Measurements from ENCODE around the gene MYO5A. TPM values are rescaled to one million over a fixed set of nuclear protein-coding genes. Genes with fewer than 3 reads are reported as not detected.

MYO5A gene
- total RNA-seq, 1 experiment from 2014 or later = 29.2 TPM

DNA sequence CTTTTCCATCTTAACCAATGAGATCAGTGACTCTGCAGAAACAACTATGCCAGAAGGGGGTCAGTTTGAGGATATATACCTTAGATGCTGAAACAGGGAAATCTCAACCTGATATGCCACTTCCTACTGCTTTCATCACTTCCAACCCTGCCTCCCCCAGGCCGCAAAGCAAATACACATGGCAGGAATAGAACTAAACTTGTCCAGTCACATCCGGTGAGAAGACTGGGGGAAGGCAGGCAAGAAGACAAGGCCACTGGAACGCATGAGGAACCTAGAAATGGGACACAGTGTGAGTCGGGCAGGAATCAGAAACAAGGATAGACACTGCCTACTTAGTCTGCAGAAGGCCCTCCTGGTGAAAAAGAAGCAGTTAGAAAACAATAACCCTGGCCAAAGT lies 90.6 kb downstream of the MYO5A start (continued):
- TF ChIP-seq FOXP1 (CRISPR knock-in tag; IDR thresholded peaks at IDR 0.05; ENCODE audit: borderline replicate concordance) (no peak), ZNF423 (CRISPR knock-in tag; IDR thresholded peaks at IDR 0.05) (no peak), ZNF263 (CRISPR knock-in tag; IDR thresholded peaks at IDR 0.05; ENCODE audit: low read depth) (no peak)
- TF ChIP-seq, protein P1, sequence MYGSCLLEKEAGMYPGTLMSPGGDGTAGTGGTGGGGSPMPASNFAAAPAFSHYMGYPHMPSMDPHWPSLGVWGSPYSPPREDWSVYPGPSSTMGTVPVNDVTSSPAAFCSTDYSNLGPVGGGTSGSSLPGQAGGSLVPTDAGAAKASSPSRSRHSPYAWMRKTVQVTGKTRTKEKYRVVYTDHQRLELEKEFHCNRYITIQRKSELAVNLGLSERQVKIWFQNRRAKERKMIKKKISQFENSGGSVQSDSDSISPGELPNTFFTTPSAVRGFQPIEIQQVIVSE (CRISPR knock-in tag; IDR thresholded peaks at IDR 0.05; ENCODE audit: borderline replicate concordance) = no peak

DNA sequence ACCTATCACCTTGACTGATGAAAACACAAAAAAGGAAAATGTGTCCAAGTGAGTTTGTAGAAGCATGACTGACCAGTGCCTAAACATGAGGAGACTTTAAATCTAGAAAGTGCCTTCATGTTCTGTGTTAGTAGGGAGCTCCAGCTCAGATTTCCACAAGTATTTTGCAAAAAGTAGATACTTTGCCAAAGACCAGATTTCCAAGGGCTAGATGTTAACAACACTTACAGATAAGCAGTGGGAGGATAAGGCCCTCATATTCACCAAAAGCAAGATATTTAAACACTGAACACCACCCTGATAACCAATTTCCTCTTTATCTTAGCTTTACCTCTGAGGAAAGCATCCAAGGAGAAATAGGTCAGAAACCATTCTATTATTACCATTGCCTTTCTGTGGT lies 91.0 kb downstream of the MYO5A start:
- Mint-ChIP-seq H3K36me3 (0 out of 2 replicates have a peak, but pooled peaks cover 4% of the 10 kb centered on the region), H3K27ac (no peak overlapping the region), H3K4me1 (peaks cover 19% of the 10 kb centered on the region), H3K9me3 (peaks cover 7% of the 10 kb centered on the region), H3K27me3 (ENCODE audit: low read depth) (no peaks in the 10 kb centered on the region; the same call in 1 of the 2 replicates), H3K4me3 (no peak overlapping the region)
- ChIA-PET CTCF (no interaction called here), POLR2A (interaction anchor here (0.7 kb wide), 1 partner anchor 22 kb away, joined by 6 read pairs; no protein-coding TSS in a partner anchor)
- no peak for TF ChIP-seq TP53 (CRISPR knock-in tag; IDR thresholded peaks at IDR 0.05)
- TF ChIP-seq, protein P2, sequence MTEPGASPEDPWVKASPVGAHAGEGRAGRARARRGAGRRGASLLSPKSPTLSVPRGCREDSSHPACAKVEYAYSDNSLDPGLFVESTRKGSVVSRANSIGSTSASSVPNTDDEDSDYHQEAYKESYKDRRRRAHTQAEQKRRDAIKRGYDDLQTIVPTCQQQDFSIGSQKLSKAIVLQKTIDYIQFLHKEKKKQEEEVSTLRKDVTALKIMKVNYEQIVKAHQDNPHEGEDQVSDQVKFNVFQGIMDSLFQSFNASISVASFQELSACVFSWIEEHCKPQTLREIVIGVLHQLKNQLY (CRISPR knock-in tag; IDR thresholded peaks at IDR 0.05) = no peak
- DNase-seq (ENCODE audit: low spot score) (no peak), ATAC-seq (no peak)

DNA sequence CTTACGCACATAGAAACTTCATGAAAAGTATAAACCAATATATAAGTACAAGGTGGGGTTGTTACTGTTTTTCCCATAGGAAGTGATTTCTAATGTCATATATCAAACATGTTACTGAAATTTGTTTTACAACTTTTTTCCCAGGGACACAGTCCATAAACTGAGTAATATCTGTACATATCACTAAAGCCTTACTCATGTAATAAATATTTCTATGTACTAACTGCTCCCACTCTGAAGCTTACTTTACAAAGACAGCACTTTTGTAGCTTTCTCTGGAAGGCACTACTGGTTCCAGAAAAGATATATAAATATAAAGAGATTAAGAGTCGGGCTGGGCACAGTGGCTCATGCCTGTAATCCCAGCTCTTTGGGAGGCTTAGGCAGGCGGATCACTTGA lies 91.7 kb downstream of the MYO5A start:
- H3K36me3 Mint-ChIP-seq = 0 out of 2 replicates have a peak, but pooled peaks cover 4% of the 10 kb centered on the region
- no peak overlapping the region for H3K4me3 Mint-ChIP-seq
- no peaks in the 10 kb centered on the region for H3K27me3 Mint-ChIP-seq (ENCODE audit: low read depth)
- ATAC-seq (no peak), DNase-seq (ENCODE audit: low spot score) (no peak)
- no peak overlapping the region for H3K27ac Mint-ChIP-seq
- peaks cover 19% of the 10 kb centered on the region for H3K4me1 Mint-ChIP-seq
- peaks cover 7% of the 10 kb centered on the region for H3K9me3 Mint-ChIP-seq
- ChIA-PET POLR2A (no interaction called here), CTCF (no interaction called here)
- no peak for TF ChIP-seq ZNF232 (CRISPR knock-in tag; IDR thresholded peaks at IDR 0.05)
- TF ChIP-seq, protein P3, sequence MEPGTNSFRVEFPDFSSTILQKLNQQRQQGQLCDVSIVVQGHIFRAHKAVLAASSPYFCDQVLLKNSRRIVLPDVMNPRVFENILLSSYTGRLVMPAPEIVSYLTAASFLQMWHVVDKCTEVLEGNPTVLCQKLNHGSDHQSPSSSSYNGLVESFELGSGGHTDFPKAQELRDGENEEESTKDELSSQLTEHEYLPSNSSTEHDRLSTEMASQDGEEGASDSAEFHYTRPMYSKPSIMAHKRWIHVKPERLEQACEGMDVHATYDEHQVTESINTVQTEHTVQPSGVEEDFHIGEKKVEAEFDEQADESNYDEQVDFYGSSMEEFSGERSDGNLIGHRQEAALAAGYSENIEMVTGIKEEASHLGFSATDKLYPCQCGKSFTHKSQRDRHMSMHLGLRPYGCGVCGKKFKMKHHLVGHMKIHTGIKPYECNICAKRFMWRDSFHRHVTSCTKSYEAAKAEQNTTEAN (CRISPR knock-in tag; IDR thresholded peaks at IDR 0.05) = no peak
- no peak for TF ChIP-seq ZNF263 (CRISPR knock-in tag; IDR thresholded peaks at IDR 0.05; ENCODE audit: low read depth)
- TF ChIP-seq ZNF671 (CRISPR knock-in tag; IDR thresholded peaks at IDR 0.05) = no peak
- TF ChIP-seq MYBL2 (CRISPR knock-in tag; IDR thresholded peaks at IDR 0.05) = no peak
- TF ChIP-seq NR1H2 (CRISPR knock-in tag; IDR thresholded peaks at IDR 0.05) = no peak
- TF ChIP-seq, protein P4, sequence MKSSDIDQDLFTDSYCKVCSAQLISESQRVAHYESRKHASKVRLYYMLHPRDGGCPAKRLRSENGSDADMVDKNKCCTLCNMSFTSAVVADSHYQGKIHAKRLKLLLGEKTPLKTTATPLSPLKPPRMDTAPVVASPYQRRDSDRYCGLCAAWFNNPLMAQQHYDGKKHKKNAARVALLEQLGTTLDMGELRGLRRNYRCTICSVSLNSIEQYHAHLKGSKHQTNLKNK (CRISPR knock-in tag; IDR thresholded peaks at IDR 0.05) = no peak
- no peak for TF ChIP-seq ESRRA (CRISPR knock-in tag; IDR thresholded peaks at IDR 0.05; ENCODE audit: borderline replicate concordance)
- no peak for TF ChIP-seq ZNF138 (CRISPR knock-in tag; conservative IDR thresholded peaks at IDR 0.05)
- TF ChIP-seq, protein P5, sequence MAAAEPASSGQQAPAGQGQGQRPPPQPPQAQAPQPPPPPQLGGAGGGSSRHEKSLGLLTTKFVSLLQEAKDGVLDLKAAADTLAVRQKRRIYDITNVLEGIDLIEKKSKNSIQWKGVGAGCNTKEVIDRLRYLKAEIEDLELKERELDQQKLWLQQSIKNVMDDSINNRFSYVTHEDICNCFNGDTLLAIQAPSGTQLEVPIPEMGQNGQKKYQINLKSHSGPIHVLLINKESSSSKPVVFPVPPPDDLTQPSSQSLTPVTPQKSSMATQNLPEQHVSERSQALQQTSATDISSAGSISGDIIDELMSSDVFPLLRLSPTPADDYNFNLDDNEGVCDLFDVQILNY (CRISPR knock-in tag; IDR thresholded peaks at IDR 0.05) = no peak
- TF ChIP-seq, protein P6, sequence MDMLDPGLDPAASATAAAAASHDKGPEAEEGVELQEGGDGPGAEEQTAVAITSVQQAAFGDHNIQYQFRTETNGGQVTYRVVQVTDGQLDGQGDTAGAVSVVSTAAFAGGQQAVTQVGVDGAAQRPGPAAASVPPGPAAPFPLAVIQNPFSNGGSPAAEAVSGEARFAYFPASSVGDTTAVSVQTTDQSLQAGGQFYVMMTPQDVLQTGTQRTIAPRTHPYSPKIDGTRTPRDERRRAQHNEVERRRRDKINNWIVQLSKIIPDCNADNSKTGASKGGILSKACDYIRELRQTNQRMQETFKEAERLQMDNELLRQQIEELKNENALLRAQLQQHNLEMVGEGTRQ (CRISPR knock-in tag; IDR thresholded peaks at IDR 0.05) = no peak

DNA sequence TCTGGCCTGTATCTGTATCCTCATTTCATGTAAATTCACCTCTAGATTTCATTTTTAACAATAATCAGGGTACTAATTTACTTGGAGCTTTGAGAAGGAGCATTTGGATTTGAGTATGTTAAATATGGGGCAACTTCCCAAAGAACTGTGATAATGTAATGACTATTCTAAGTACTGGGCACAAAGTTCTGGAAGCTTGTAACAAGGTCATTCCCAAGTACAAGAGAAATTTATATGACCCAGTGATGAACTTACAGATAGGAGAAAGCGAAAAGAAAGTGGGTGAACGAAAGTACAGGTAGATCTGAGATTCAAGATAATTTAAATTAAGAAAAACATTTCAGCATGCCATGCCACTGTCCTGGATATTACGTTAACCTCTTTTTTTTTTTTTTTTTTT lies 93.8 kb downstream of the MYO5A start:
- 0 out of 2 replicates have a peak, but pooled peaks cover 4% of the 10 kb centered on the region for H3K36me3 Mint-ChIP-seq
- H3K4me3 Mint-ChIP-seq = no peak overlapping the region
- H3K27ac Mint-ChIP-seq = no peak overlapping the region
- no peak for DNase-seq (ENCODE audit: low spot score)
- no peaks in the 10 kb centered on the region for H3K27me3 Mint-ChIP-seq (ENCODE audit: low read depth)
- ChIA-PET CTCF (interaction anchor here (0.7 kb wide), 1 partner anchor 1127 kb away, joined by 3 read pairs; no protein-coding TSS in a partner anchor), POLR2A (no interaction called here)
- H3K9me3 Mint-ChIP-seq = peaks cover 7% of the 10 kb centered on the region
- no peak for ATAC-seq
- peaks cover 19% of the 10 kb centered on the region for H3K4me1 Mint-ChIP-seq
- TF ChIP-seq TEAD4 (CRISPR knock-in tag; IDR thresholded peaks at IDR 0.05) (no peak), ZNF671 (CRISPR knock-in tag; IDR thresholded peaks at IDR 0.05) (no peak), TCF7 (CRISPR knock-in tag; IDR thresholded peaks at IDR 0.05; ENCODE audit: low read depth) (no peak), CREM (CRISPR knock-in tag; IDR thresholded peaks at IDR 0.05) (no peak), ZNF416 (CRISPR knock-in tag; IDR thresholded peaks at IDR 0.05) (no peak), NFYB (CRISPR knock-in tag; conservative IDR thresholded peaks at IDR 0.05; ENCODE audit: low read depth) (no peak), GRHL2 (CRISPR knock-in tag; IDR thresholded peaks at IDR 0.05; ENCODE audit: insufficient replicate concordance, severe bottlenecking) (no peak), ZNF263 (CRISPR knock-in tag; IDR thresholded peaks at IDR 0.05; ENCODE audit: low read depth) (no peak), GABPB1 (CRISPR knock-in tag; IDR thresholded peaks at IDR 0.05) (no peak), HMGA2 (CRISPR knock-in tag; IDR thresholded peaks at IDR 0.05) (no peak), ELF4 (CRISPR knock-in tag; IDR thresholded peaks at IDR 0.05; ENCODE audit: low read depth) (no peak), KAT7 (CRISPR knock-in tag; IDR thresholded peaks at IDR 0.05; ENCODE audit: borderline replicate concordance) (no peak)
- TF ChIP-seq, protein P7, sequence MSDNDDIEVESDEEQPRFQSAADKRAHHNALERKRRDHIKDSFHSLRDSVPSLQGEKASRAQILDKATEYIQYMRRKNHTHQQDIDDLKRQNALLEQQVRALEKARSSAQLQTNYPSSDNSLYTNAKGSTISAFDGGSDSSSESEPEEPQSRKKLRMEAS (CRISPR knock-in tag; IDR thresholded peaks at IDR 0.05) = no peak
